DMS114 treated with DMSO at 0.1 percent for 48 hours (cell line): Measurements from ENCODE around the gene SYT6.

Experiments used
- DNase-seq: peaks from one replicate; lab custom pipeline; 2025; ENCODE audit not compliant: unreplicated experiment; lab: John Stamatoyannopoulos, UW

Gene SYT6

GRCh38 chr1:114153261-114154145 is at the start of gene SYT6:
SYT6 (minus strand) TSS chr1:114153869; CDS start chr1:114153772, 97 bp downstream.
- DNase-seq = no peak

- no peak for DNase-seq
Measured at GRCh38 chr1:114201486-114201885, 47.8 kb upstream of the SYT6 start.

- no peak for DNase-seq
Measured at GRCh38 chr1:114199017-114199594, 45.4 kb upstream of the SYT6 start.

- no peak for DNase-seq
Measured at GRCh38 chr1:114196992-114197907, 43.6 kb upstream of the SYT6 start.

GRCh38 chr1:114195819-114196218 is 42.1 kb upstream of the SYT6 start:
- DNase-seq = no peak

GRCh38 chr1:114192328-114192727 is 38.7 kb upstream of the SYT6 start:
- DNase-seq = no peak

GRCh38 chr1:114189398-114189797 is 35.7 kb upstream of the SYT6 start:
- no peak for DNase-seq

GRCh38 chr1:114181356-114181755 is 27.7 kb upstream of the SYT6 start:
- no peak for DNase-seq

- DNase-seq = no peak
Measured at GRCh38 chr1:114180742-114181141, 27.1 kb upstream of the SYT6 start.

GRCh38 chr1:114178936-114179335 is 25.3 kb upstream of the SYT6 start:
- no peak for DNase-seq

- no peak for DNase-seq
Measured at GRCh38 chr1:114177282-114177681, 23.6 kb upstream of the SYT6 start.

- no peak for DNase-seq
Measured at GRCh38 chr1:114176366-114176765, 22.7 kb upstream of the SYT6 start.

- DNase-seq = no peak
Measured at GRCh38 chr1:114173680-114174079, 20.0 kb upstream of the SYT6 start.

- DNase-seq = no peak
Measured at GRCh38 chr1:114169509-114169908, 15.8 kb upstream of the SYT6 start.

GRCh38 chr1:114167226-114167625 is 13.6 kb upstream of the SYT6 start:
- DNase-seq = no peak

GRCh38 chr1:114164840-114165543 is 11.3 kb upstream of the SYT6 start:
- DNase-seq = no peak

GRCh38 chr1:114159941-114160340 is 6.3 kb upstream of the SYT6 start:
- DNase-seq = no peak

- DNase-seq = no peak
Measured at GRCh38 chr1:114157275-114157660, 3.6 kb upstream of the SYT6 start.

GRCh38 chr1:114156538-114157274 is 3.0 kb upstream of the SYT6 start:
- DNase-seq = no peak

- no peak for DNase-seq
Measured at GRCh38 chr1:114155706-114156105, 2.0 kb upstream of the SYT6 start.
